CD4-positive, alpha-beta T cell (primary cell): ENCODE measurements around the gene CD6. TPM values are rescaled to one million over a fixed set of nuclear protein-coding genes. Genes with fewer than 3 reads are reported as not detected.

Source experiments
- ATAC-seq: fragments of 200-7000 bp; cut with Tn5 transposase; one replicate; pipeline ENCODE4 v1.10.0; 2022; ENCODE audit warnings: mild to moderate bottlenecking; ENCODE audit not compliant: poor library complexity
- CTCF ChIA-PET: fragments of 350-600 bp; sonication (Branson Sonifier 250); formaldehyde crosslinking; loops from one replicate; lab custom pipeline; 2021; ENCODE audit warnings: antibody characterized with exemption, inconsistent platforms; lab: Charles Lee
- POLR2A ChIA-PET: fragments of 350-600 bp; sonication (Branson Sonifier 250); formaldehyde crosslinking; loops from one replicate; lab custom pipeline; 2021; ENCODE audit warnings: antibody characterized with exemption, inconsistent platforms; lab: Charles Lee
- DNase-seq, 14 experiments: peaks; one replicate each; pipeline ENCODE4 v3.0.0-alpha.2; 2013 to 2020; ENCODE audit warnings: mixed read lengths in 2 of 14
- H3K27ac ChIP-seq, 2 donors: one replicate each; pipeline versions ENCODE4 v1.5.1 to v1.7.0; 2013; ENCODE audit warnings: low read length in 2 of 2, low read depth in 1 of 2, mild to moderate bottlenecking in 1 of 2
- H3K27me3 ChIP-seq, 2 experiments: 1 replicate in 1 of 2; 2 replicates in 1 of 2; pipeline versions ENCODE4 v1.6.1 to v1.7.0; 2013; ENCODE audit warnings: low read length in 2 of 2, control low read depth in 1 of 2, mild to moderate bottlenecking in 1 of 2, moderate library complexity in 1 of 2; ENCODE audit not compliant: insufficient read depth in 2 of 2, control insufficient read depth in 1 of 2
- H3K36me3 ChIP-seq: one replicate; pipeline ENCODE4 v1.6.1; 2013; ENCODE audit warnings: low read length, control low read depth; ENCODE audit not compliant: insufficient read depth
- H3K4me1 ChIP-seq: one replicate; pipeline ENCODE4 v1.6.1; 2013; ENCODE audit warnings: low read length, control low read depth; ENCODE audit not compliant: insufficient read depth
- H3K4me3 ChIP-seq: one replicate; pipeline ENCODE4 v1.5.1; 2013; ENCODE audit warnings: mild to moderate bottlenecking, low read length, moderate library complexity
- H3K9me3 ChIP-seq, 2 experiments: 1 replicate in 1 of 2; 2 replicates in 1 of 2; pipeline versions ENCODE4 v1.6.1 to v1.7.0; 2013; ENCODE audit warnings: low read length in 2 of 2, mild to moderate bottlenecking in 2 of 2, control low read depth in 1 of 2, moderate library complexity in 1 of 2; ENCODE audit not compliant: control insufficient read depth in 1 of 2, insufficient read depth in 1 of 2
- H3K27ac Mint-ChIP-seq: one replicate; pipeline ENCODE4 v1.8.0; 2020; ENCODE audit warnings: mixed read lengths
- H3K27me3 Mint-ChIP-seq: one replicate; pipeline ENCODE4 v1.8.0; 2021; ENCODE audit warnings: mixed read lengths
- H3K36me3 Mint-ChIP-seq: one replicate; pipeline ENCODE4 v1.8.0; 2021; ENCODE audit warnings: low read depth, mixed read lengths
- H3K4me1 Mint-ChIP-seq: one replicate; pipeline ENCODE4 v1.8.0; 2021; ENCODE audit warnings: low read depth, mixed read lengths
- H3K4me3 Mint-ChIP-seq: one replicate; pipeline ENCODE4 v1.8.0; 2020; ENCODE audit warnings: mild to moderate bottlenecking, mixed read lengths
- H3K9me3 Mint-ChIP-seq: one replicate; pipeline ENCODE4 v1.8.0; 2020; ENCODE audit warnings: mixed read lengths
- CTCF ChIP-seq: fragments of 200-600 bp; IDR thresholded peaks from one replicate; pipeline ENCODE4 v1.8.0; 2022; ENCODE audit warnings: antibody characterized with exemption, mild to moderate bottlenecking
- intact Hi-C, 2 experiments: fragments of 100-400 bp; cut with DNase I in 1 of 2; cut with micrococcal nuclease in 1 of 2; formaldehyde crosslinking; loops; one replicate each; pipeline versions ENCODE4 v1.15.1 to v1.9.0; 2023 to 2025; cut with DNase I, micrococcal nuclease
- total RNA-seq, 174 experiments: library from RNA in 2 of 174; stranded (reverse) in 2 of 174; gene quantifications; one replicate each; pipeline ENCODE4 v1.2.3 and lab custom pipeline; 2021 to 2026

The CD6 gene
- total RNA-seq, 2 experiments from 2014 or later, result 814 to 827 TPM

GRCh38 chr11:60991457-60991856 lies 20.0 kb downstream of the CD6 start:
- Mint-ChIP-seq H3K27me3 (no peaks in the 10 kb centered on the region), H3K36me3 (peaks cover 88% of the 10 kb centered on the region), H3K4me1 (peaks cover 91% of the 10 kb centered on the region), H3K9me3 (no peaks in the 10 kb centered on the region), H3K4me3 (peak overlapping the region; percentile 18), H3K27ac (peak overlapping the region; percentile 94)
- no peaks in the 10 kb centered on the region for H3K9me3 ChIP-seq
- ATAC-seq (no peak), DNase-seq (peak in 3 of 14 experiments; percentile 58 to 63 (median 62))
- H3K27me3 ChIP-seq, result no peaks in the 10 kb centered on the region
- intact Hi-C loops, result loop anchor here in 1 of 2 experiments (2.0 kb wide), 1 partner anchor 13 kb away; no protein-coding TSS in a partner anchor
- peaks cover 93% of the 10 kb centered on the region for H3K4me1 ChIP-seq
- ChIA-PET CTCF (interaction anchor here (0.7 to 1.0 kb wide), 2 partner anchors 21 to 27 kb away, joined by 4 to 6 read pairs; no protein-coding TSS in a partner anchor), POLR2A (interaction anchor here (0.9 to 2.7 kb wide), 5 partner anchors 14 to 130 kb away, joined by 3 to 11 read pairs (median 3); partner anchors contain the start of gene CD5)
- no peak for TF ChIP-seq CTCF
- peak overlapping the region in 1 of 2 donors; percentile 41 for H3K27ac ChIP-seq
- no peak overlapping the region for H3K4me3 ChIP-seq
- H3K36me3 ChIP-seq, result peaks cover 80% of the 10 kb centered on the region

- DNase-seq (peak in 1 of 14 experiments; percentile 15), ATAC-seq (no peak)
- H3K9me3 Mint-ChIP-seq, result no peaks in the 10 kb centered on the region
- Histone ChIP-seq H3K27me3 (no peaks in the 10 kb centered on the region), H3K27ac (peak overlapping the region; percentile 22 to 61), H3K9me3 (no peaks in the 10 kb centered on the region), H3K36me3 (peaks cover 83% of the 10 kb centered on the region), H3K4me1 (peaks cover 89% of the 10 kb centered on the region), H3K4me3 (no peak overlapping the region)
- H3K27ac Mint-ChIP-seq, result peak overlapping the region; percentile 87
- peaks cover 84% of the 10 kb centered on the region for H3K36me3 Mint-ChIP-seq
- no peaks in the 10 kb centered on the region for H3K27me3 Mint-ChIP-seq
- ChIA-PET CTCF (interaction anchor here (1.1 to 2.3 kb wide), 2 partner anchors 22 to 88 kb away, joined by 3 to 16 read pairs; partner anchors contain the start of gene CD6), POLR2A (interaction anchor here (0.9 to 3.1 kb wide), 12 partner anchors 8 to 137 kb away, joined by 3 to 11 read pairs (median 4); partner anchors contain the start of genes CD5 and TMEM109)
- TF ChIP-seq CTCF, result no peak
- H3K4me1 Mint-ChIP-seq, result peaks cover 83% of the 10 kb centered on the region
- intact Hi-C loops, result no loop called here
- peak overlapping the region; percentile 78 for H3K4me3 Mint-ChIP-seq
Observed at GRCh38 chr11:60992842-60993409, 21.4 kb downstream of the CD6 start.

- Mint-ChIP-seq H3K4me1 (peaks cover 83% of the 10 kb centered on the region), H3K36me3 (peaks cover 84% of the 10 kb centered on the region), H3K9me3 (no peaks in the 10 kb centered on the region), H3K4me3 (peak overlapping the region; percentile 78), H3K27me3 (no peaks in the 10 kb centered on the region), H3K27ac (peak overlapping the region; percentile 87)
- no peaks in the 10 kb centered on the region for H3K9me3 ChIP-seq
- H3K27ac ChIP-seq, result peak overlapping the region; percentile 22 to 61
- peaks cover 88% of the 10 kb centered on the region for H3K4me1 ChIP-seq
- no peaks in the 10 kb centered on the region for H3K27me3 ChIP-seq
- intact Hi-C loops, result no loop called here
- ATAC-seq (no peak), DNase-seq (peak in 1 of 14 experiments; percentile 3)
- TF ChIP-seq CTCF, result no peak
- ChIA-PET POLR2A (interaction anchor here (0.9 to 3.1 kb wide), 14 partner anchors 8 to 136 kb away, joined by 3 to 11 read pairs (median 4); partner anchors contain the start of genes CD5 and TMEM109), CTCF (interaction anchor here (1.4 to 2.3 kb wide), 2 partner anchors 10 to 23 kb away, joined by 3 to 16 read pairs; partner anchors contain the start of gene CD6)
- peaks cover 82% of the 10 kb centered on the region for H3K36me3 ChIP-seq
- no peak overlapping the region for H3K4me3 ChIP-seq
Observed at GRCh38 chr11:60993615-60994014, 22.1 kb downstream of the CD6 start.
